Activated CD8-positive, alpha-beta memory T cell treated with anti-CD3 and anti-CD28 coated beads, Interleukin-2, amount 10 ng/mL, durations not matched to agents 7 days and 5 days (primary cell): ENCODE results near the gene MRPS23. TPM values are rescaled to one million over a fixed set of nuclear protein-coding genes. Genes with fewer than 3 reads are reported as not detected.

Source experiments
- ATAC-seq: fragments of 150-1000 bp; cut with Tn5 transposase; one replicate; pipeline ENCODE4 v1.10.0; 2021; ENCODE audit warnings: moderate library complexity
- CTCF ChIA-PET: fragments of 350-600 bp; sonication (Branson Sonifier 250); formaldehyde crosslinking; loops from one replicate; lab custom pipeline; 2021; ENCODE audit warnings: antibody characterized with exemption; lab: Charles Lee
- DNase-seq: peaks from one replicate; pipeline ENCODE4 v3.0.0-alpha.2; 2020
- H3K27ac Mint-ChIP-seq: one replicate; pipeline ENCODE4 v1.8.0; 2021; ENCODE audit warnings: mild to moderate bottlenecking, mixed read lengths
- H3K27me3 Mint-ChIP-seq: one replicate; pipeline ENCODE4 v1.8.0; 2021; ENCODE audit warnings: mixed read lengths
- H3K36me3 Mint-ChIP-seq: one replicate; pipeline ENCODE4 v1.8.0; 2021; ENCODE audit warnings: mild to moderate bottlenecking, mixed read lengths
- H3K4me1 Mint-ChIP-seq: one replicate; pipeline ENCODE4 v1.8.0; 2021; ENCODE audit warnings: mixed read lengths
- H3K4me3 Mint-ChIP-seq: one replicate; pipeline ENCODE4 v1.8.0; 2021; ENCODE audit warnings: mild to moderate bottlenecking, moderate library complexity, mixed read lengths
- H3K9me3 Mint-ChIP-seq: one replicate; pipeline ENCODE4 v1.8.0; 2022; ENCODE audit warnings: low read depth, mixed read lengths
- total RNA-seq, 2 experiments: library from RNA; stranded (reverse); gene quantifications; one replicate each; pipeline ENCODE4 v1.2.3, GENCODE V29; 2021

MRPS23 gene
- total RNA-seq, 2 experiments from 2014 or later: 39.4 to 49.4 TPM

DNA sequence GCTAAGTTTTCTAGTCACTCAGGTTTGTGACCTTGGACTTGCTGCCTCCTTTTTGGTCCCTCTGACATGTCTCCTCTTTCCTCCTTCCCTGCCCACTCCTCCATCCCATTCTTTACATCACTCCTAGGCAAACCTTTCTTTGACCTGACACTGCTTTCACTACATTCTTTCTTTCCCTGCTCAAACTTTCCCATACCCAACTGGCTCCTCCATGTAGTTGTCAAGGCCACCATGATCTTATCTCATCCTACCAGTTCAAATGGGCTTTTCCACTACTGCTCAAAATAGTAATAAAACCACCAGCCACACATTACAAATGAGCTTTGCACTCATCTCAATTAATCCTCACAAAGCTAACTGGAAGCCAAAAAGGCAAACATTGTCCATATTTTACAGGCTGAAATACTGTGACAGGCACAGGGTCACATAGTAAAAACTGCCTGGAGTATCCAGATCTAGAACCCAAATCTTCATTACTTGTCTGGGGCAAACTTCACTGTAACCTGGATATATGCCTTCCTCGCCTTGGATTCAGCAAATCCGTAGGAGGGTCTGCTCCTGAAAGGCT is 14.4 kb downstream of the MRPS23 start:
- Mint-ChIP-seq H3K36me3 (peaks cover 8% of the 10 kb centered on the region), H3K4me1 (peaks cover 4% of the 10 kb centered on the region), H3K27ac (peak overlapping the region; percentile 35), H3K9me3 (no peaks in the 10 kb centered on the region), H3K27me3 (no peaks in the 10 kb centered on the region), H3K4me3 (no peak overlapping the region)
- ATAC-seq (no peak), DNase-seq (no peak)
- CTCF ChIA-PET: interaction anchor here (1.4 to 3.7 kb wide), 4 partner anchors 9 to 51 kb away, joined by 6 to 37 read pairs (median 36); partner anchors contain the start of gene MRPS23

DNA sequence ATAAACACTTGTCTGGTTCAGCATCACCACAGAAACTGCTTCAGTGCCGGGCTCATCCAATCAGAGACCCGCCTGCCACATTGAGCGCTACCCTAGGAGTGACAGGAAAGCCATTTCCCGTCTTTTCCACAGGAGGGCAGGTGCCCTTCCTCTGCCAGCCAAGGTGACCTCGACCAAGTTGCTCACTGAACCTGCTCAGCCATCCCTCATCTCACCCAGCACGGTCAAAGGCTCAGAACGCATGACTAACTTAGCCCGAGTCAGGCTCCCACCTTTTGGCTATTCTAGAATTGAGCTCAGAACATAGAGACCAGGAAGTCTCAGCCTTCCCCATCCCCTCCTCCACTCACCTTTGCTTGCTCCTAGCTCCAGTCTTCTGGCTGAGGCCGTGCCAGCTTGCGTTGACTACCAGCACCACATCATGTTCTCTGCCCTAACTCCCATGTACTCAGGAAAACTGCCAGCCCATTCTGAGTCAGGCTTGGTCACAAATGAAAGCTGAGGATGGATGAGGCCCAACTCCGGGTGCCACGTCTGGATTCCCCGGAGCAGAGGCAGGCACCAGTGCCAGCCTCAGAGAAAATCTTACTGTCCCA is 15.6 kb downstream of the MRPS23 start:
- CTCF ChIA-PET: interaction anchor here (0.6 to 4.5 kb wide), 28 partner anchors 8 to 727 kb away, joined by 3 to 37 read pairs (median 5); partner anchors contain the start of gene MRPS23
- Mint-ChIP-seq H3K36me3 (peaks cover 5% of the 10 kb centered on the region), H3K27ac (peak overlapping the region; percentile 48), H3K4me3 (no peak overlapping the region), H3K9me3 (no peaks in the 10 kb centered on the region), H3K27me3 (no peaks in the 10 kb centered on the region), H3K4me1 (peaks cover 4% of the 10 kb centered on the region)
- ATAC-seq: peak; percentile 71
- peak; percentile 62 for DNase-seq

DNA sequence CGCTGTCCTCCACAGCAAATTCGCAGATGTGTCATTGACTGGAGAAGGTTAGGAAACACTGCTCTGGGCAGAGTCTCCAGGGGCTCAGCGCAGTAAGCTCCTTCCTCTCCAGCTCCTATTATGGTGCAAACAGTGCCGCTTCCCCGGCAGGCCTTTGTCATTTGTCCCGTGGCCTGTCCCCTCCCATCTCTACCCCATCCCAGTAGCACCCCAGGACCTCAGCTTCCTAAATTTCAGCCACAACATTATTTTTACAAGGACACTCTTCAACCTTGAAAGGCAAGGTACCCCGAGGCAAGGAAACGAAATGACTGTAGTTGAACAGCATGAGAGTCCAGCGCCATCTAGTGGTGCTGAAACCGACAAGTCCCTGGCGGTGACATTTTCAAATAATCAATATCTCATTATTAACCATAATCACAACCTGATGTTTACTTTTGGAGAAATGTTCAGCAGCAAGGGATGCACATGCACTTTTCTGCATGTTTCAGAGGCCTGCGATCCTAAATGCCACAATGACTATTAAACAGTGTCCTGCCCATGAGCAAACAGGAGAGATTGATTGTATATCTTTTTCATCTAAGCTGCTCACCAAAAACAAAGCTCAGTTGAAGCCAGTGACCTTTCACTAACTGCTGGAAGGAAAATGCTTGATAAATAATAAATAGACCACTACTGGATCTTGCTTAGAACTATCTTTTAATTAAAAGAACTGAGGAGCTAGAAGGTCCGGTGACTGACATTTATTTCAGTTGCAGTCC is 16.5 kb downstream of the MRPS23 start:
- H3K9me3 Mint-ChIP-seq: no peaks in the 10 kb centered on the region
- CTCF ChIA-PET: interaction anchor here (0.6 to 4.5 kb wide), 40 partner anchors 8 to 726 kb away, joined by 3 to 37 read pairs (median 4); partner anchors contain the start of gene MRPS23
- peaks cover 4% of the 10 kb centered on the region for H3K36me3 Mint-ChIP-seq
- peak; percentile 78 for ATAC-seq
- no peaks in the 10 kb centered on the region for H3K27me3 Mint-ChIP-seq
- H3K4me1 Mint-ChIP-seq: peaks cover 4% of the 10 kb centered on the region
- no peak overlapping the region for H3K27ac Mint-ChIP-seq
- H3K4me3 Mint-ChIP-seq: no peak overlapping the region
- DNase-seq: peak; percentile 82

DNA sequence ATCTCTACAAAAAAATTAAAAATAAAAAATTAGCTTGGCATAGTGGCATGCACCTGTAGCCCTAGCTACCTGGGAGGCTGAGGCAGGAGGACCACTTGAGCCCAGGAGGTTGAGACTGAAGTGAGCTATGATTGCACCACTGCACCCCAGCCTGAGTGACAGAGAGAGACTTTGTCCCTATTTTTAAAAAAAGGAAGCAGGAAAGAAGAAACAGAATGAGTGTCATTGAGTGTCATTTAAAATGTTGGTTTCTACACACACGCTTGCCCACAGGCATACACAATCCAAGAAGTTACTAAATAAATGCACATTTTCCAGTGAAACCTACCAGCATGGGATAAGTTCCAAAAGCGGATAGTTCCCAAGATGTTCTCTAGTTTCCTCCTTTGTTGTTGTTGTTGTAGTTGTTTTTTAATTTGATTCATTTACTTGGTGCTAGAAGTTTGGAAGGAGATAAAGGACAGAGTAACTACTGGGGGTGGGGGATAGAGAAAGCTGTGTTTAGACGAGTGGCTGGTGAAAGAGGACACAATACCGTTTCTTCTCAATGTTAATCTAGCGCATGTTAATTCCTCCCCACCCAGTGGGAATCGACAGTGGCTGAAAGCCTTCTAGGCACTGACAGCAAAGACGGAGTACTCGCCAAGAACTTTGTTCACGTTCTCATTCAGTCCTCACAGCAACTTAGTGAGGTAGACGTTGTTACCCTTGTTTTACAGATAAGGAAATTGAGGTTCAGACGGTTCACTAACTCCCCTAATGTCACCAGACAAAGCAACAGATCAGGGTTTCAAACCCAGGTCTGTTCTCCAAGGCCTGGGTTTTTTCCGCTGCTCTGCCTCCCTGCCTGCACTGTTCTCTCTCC is 17.3 kb downstream of the MRPS23 start:
- CTCF ChIA-PET: interaction anchor here (0.7 to 4.5 kb wide), 31 partner anchors 11 to 725 kb away, joined by 3 to 37 read pairs (median 4); partner anchors contain the start of gene MRPS23
- Mint-ChIP-seq H3K27me3 (no peaks in the 10 kb centered on the region), H3K4me3 (no peak overlapping the region), H3K27ac (no peak overlapping the region), H3K4me1 (peaks cover 4% of the 10 kb centered on the region), H3K36me3 (peaks cover 4% of the 10 kb centered on the region), H3K9me3 (no peaks in the 10 kb centered on the region)
- DNase-seq (no peak), ATAC-seq (no peak)

DNA sequence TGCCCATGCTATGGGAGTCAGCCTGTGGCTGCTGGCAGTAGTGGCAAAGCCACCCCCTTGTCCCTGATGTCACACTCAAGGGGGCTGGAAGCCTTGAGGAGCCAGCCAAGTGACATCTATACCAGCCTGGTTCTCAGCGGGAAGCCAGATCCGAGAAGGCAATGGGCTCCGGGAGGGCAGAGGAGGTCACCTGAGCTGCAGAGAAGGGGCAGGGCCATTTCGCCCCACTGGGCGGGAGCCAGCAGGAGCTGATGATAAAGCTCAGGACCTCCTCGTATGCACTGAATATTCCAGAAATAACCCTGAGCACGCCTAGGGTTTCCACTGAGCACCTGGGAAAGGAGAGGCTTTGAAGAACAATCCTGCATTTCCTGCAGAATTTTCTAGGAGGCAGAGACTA is 19.0 kb downstream of the MRPS23 start:
- Mint-ChIP-seq H3K9me3 (no peaks in the 10 kb centered on the region), H3K36me3 (no peaks in the 10 kb centered on the region), H3K4me1 (peaks cover 4% of the 10 kb centered on the region), H3K27me3 (no peaks in the 10 kb centered on the region), H3K4me3 (no peak overlapping the region), H3K27ac (no peak overlapping the region)
- CTCF ChIA-PET: interaction anchor here (0.9 to 4.5 kb wide), 3 partner anchors 13 to 588 kb away, joined by 3 to 22 read pairs (median 18); no protein-coding TSS in a partner anchor
- ATAC-seq: no peak
- DNase-seq: no peak

DNA sequence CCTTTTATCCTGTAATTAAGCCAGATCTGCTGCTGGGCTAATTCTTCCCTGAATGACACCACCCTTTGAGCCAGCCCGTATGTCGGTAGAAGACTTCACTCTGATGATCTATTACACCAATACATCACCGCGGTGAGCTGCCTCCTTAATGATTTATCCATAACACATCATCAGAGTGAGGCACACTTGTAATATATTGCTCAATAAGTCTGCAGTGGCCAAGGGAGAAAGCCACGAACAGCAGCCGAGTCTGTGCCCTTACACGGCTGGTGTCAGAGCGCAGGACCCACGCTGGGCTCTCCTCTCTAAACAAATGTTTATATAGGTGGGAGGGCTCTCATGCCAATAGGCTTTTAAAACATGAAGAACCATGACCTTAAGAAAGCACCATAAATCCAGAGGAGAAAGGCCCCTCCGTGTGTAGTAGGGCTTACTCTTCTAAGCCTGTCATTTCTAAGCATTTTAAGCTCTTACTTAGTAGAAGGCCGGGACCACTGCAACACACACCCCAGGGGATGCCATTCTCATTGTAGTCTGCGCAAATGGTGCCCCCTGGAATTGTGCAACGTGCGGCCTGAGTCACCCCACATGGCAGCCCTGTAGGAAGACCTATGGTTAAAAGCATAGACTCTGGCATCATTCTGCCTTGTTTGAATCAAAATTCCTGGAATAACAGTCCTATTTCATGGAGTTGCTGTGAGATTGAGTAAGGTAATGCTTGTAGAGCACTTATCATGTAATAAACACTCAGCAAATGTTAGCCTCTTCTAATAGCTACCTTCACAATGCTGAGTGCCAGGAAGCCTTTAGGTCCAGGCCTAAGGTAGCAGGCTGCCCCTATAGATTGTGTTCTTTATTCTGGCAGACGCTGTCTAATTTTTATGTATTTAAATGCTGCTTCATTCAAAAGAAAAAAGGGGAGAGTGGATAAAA is 26.1 kb downstream of the MRPS23 start:
- Mint-ChIP-seq H3K4me3 (no peak overlapping the region), H3K9me3 (no peaks in the 10 kb centered on the region), H3K27ac (no peak overlapping the region), H3K36me3 (no peaks in the 10 kb centered on the region), H3K4me1 (no peaks in the 10 kb centered on the region), H3K27me3 (peaks cover 9% of the 10 kb centered on the region)
- DNase-seq (no peak), ATAC-seq (no peak)
- CTCF ChIA-PET: interaction anchor here (9.4 kb wide), 1 partner anchor 10 kb away, joined by 36 read pairs; no protein-coding TSS in a partner anchor

DNA sequence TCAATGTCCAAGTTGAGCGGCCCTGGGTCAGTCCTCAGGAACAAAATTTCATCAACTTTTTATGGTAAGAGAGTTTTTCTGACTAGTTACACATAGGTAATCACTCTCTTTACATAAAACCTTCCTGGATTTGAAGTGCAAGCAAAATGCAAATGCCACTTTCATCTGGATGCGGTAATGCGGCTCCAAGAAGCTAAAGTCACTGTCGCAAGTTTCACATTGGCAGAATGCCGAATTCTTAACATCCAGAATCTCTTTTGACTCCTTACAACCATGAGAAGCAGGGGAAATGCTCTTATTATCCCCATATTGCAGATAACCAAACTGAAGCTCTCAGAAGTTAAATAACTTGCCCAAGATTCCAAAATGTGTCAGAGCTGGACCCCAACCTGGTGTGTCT is 30.0 kb downstream of the MRPS23 start:
- Mint-ChIP-seq H3K4me1 (no peaks in the 10 kb centered on the region), H3K36me3 (no peaks in the 10 kb centered on the region), H3K4me3 (no peak overlapping the region), H3K27me3 (peaks cover 36% of the 10 kb centered on the region), H3K9me3 (no peaks in the 10 kb centered on the region), H3K27ac (no peak overlapping the region)
- DNase-seq (no peak), ATAC-seq (no peak)
- CTCF ChIA-PET: interaction anchor here (9.4 kb wide), 1 partner anchor 14 kb away, joined by 36 read pairs; no protein-coding TSS in a partner anchor

DNA sequence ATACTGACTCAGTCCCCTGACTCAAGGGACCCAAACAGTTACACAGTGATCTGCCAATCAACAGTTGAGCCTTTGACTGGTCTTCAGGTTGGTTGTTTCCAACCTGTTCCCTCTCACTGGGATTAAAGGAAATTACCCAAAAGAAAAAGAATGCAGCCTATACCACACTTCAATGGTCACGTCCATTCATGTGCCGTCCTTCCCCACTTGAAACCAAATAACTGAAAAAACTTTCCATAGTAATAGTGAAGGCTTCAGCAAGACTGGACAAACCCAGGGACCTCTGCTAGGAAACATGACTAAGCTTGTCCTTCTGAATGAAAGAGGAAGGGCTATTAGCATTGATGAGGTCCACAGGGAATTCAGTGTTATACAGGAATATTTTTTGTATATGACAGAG is 30.6 kb downstream of the MRPS23 start:
- no peaks in the 10 kb centered on the region for H3K36me3 Mint-ChIP-seq
- H3K27ac Mint-ChIP-seq: no peak overlapping the region
- ATAC-seq (no peak), DNase-seq (no peak)
- peaks cover 42% of the 10 kb centered on the region for H3K27me3 Mint-ChIP-seq
- no peaks in the 10 kb centered on the region for H3K9me3 Mint-ChIP-seq
- CTCF ChIA-PET: interaction anchor here (1.8 to 9.4 kb wide), 2 partner anchors 15 to 36 kb away, joined by 4 to 36 read pairs; no protein-coding TSS in a partner anchor
- no peak overlapping the region for H3K4me3 Mint-ChIP-seq
- H3K4me1 Mint-ChIP-seq: no peaks in the 10 kb centered on the region

DNA sequence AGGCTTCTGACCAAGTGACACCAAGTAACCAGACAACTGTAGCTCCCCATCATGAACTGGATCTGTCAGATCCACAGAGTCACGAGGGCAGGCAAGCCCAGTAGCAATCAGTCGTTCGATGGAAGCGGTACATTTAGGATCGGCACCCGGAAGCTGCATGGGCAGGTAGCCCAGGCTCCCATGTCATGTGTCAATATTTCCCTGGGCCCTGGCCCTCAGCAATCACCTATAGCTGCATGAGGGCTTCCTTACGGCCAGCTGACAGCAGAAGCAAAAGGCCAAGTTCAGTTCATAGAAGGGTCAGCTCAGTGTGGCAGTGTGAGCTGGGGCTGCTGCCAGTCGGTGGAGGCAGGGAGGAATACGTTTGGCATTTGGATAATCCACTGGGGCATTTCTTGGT is 31.8 kb downstream of the MRPS23 start:
- H3K9me3 Mint-ChIP-seq: no peaks in the 10 kb centered on the region
- H3K36me3 Mint-ChIP-seq: no peaks in the 10 kb centered on the region
- no peak overlapping the region for H3K4me3 Mint-ChIP-seq
- H3K27me3 Mint-ChIP-seq: peaks cover 50% of the 10 kb centered on the region
- H3K27ac Mint-ChIP-seq: no peak overlapping the region
- DNase-seq (no peak), ATAC-seq (no peak)
- CTCF ChIA-PET: interaction anchor here (1.8 to 9.4 kb wide), 2 partner anchors 16 to 34 kb away, joined by 4 to 36 read pairs; no protein-coding TSS in a partner anchor
- no peaks in the 10 kb centered on the region for H3K4me1 Mint-ChIP-seq

DNA sequence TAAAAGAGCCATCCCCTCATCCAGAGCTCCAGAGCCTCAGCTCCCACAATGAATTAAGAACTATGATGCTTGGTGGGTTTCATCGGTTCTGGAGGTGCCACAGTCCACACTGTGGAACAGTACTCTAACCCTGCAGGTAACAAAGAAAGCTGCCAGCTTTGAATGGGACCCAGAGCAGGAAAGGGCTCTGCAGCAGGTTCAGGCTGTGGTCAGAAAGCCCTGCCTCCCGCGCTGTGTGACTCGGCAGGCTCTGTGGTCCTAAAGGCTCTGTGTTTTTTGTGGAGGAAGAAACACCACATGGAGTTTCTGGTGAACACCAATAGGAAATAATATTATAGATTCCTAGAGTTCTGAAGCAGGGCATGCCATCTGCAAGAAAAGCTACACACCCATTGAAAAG is 32.5 kb downstream of the MRPS23 start:
- no peak overlapping the region for H3K27ac Mint-ChIP-seq
- peaks cover 52% of the 10 kb centered on the region for H3K27me3 Mint-ChIP-seq
- no peaks in the 10 kb centered on the region for H3K4me1 Mint-ChIP-seq
- no peaks in the 10 kb centered on the region for H3K36me3 Mint-ChIP-seq
- no peak overlapping the region for H3K4me3 Mint-ChIP-seq
- H3K9me3 Mint-ChIP-seq: no peaks in the 10 kb centered on the region
- DNase-seq (no peak), ATAC-seq (no peak)
- CTCF ChIA-PET: interaction anchor here (1.0 to 9.4 kb wide), 3 partner anchors 17 to 77 kb away, joined by 3 to 36 read pairs (median 3); no protein-coding TSS in a partner anchor

DNA sequence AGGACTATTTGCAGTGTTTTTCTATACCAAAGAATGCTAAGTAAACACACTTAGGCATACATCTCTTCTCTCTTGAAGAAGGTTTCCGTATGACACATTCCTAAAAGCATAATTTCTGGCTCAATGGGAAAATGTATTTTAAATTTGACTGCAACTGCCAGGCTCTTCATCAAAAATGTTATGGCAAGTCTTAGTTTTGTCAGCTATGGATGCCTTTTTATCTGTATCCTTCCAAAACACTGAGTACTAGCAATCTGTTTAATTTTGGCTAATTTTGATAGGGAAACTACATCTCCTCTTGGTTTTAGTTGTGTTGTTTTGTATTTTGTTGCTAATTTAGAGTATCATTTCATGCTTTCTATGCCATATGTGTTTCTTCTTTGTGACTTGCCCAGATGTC is 35.4 kb downstream of the MRPS23 start:
- no peaks in the 10 kb centered on the region for H3K4me1 Mint-ChIP-seq
- no peak overlapping the region for H3K27ac Mint-ChIP-seq
- ATAC-seq: no peak
- CTCF ChIA-PET: interaction anchor here (1.1 to 2.1 kb wide), 2 partner anchors 19 to 31 kb away, joined by 3 to 10 read pairs; no protein-coding TSS in a partner anchor
- H3K9me3 Mint-ChIP-seq: no peaks in the 10 kb centered on the region
- no peak overlapping the region for H3K4me3 Mint-ChIP-seq
- peaks cover 72% of the 10 kb centered on the region for H3K27me3 Mint-ChIP-seq
- DNase-seq: no peak
- no peaks in the 10 kb centered on the region for H3K36me3 Mint-ChIP-seq
